ENCODE results near the gene SNX6.
"Not testable (repeated sequence)": the region's sequence is repeated elsewhere in the genome, so short reads cannot be mapped to it uniquely, and the experiment has no call there.

The SNX6 gene

DNA sequence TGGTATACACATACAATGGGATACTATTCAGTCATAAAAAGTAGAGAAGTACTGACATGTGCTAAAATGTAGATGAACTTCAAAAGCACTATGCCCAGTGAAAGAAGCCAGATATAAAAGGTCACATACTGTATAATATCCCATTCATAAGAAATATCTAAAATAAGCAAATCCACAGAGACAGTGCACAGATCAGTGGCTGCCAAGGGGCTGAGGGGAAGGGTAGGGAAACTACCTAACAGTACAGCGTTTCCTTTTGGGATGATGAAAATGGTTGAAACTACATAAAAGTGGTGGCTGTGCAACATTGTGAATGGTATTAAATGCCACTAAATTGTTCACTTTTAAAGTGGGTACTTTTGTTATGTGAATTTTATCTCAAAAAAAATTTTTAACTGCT lies 102.4 kb downstream of the SNX6 start:
- DNase-seq (ENCODE audit: low read depth in 1 of 2, low spot score in 1 of 2) = no peak

DNA sequence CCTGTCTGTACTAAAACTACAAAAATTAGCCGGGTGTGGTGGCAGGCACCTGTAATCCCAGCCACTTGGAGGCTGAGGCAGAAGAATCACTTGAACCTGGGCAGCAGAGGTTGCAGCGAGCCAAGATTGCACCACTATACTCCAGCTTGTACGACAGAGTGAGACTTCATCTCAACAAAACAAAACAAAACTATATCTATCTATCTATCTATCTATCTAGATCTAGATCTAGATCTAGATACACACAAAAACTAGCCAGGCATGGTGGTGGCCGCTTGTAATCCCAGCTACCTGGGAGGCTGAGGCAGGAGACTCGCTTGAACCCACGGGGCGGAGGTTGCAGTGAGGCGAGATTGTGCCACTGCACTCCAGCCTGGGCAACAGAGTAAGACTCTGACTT lies 105.7 kb downstream of the SNX6 start:
- DNase-seq (ENCODE audit: low read depth in 1 of 2, low spot score in 1 of 2) = not testable (repeated sequence)

DNA sequence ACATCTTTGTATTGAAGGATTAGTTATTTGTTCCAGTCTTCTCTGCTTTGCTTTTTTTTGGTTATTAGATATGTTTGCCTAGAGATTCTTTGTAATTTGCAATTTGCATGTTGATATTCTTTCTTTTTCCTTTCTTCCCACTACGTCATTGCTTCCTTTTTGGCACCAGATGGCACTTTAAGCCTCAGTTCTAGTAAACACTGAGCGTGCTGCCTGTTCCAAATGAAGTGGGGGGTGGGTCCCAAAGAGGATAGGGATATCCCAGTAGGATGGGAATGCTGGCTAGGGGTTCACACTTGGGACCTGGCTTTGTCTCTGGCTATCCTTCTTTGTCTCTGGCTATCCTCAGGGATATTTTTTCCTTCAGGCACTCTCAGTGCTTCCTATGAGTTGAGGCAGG lies 107.5 kb downstream of the SNX6 start:
- no peak for DNase-seq (ENCODE audit: low read depth in 1 of 2, low spot score in 1 of 2)

- not testable (repeated sequence) for DNase-seq (ENCODE audit: low read depth in 1 of 2, low spot score in 1 of 2)
Observed at GRCh38 chr14:34521071-34521470, 108.9 kb downstream of the SNX6 start.

DNA sequence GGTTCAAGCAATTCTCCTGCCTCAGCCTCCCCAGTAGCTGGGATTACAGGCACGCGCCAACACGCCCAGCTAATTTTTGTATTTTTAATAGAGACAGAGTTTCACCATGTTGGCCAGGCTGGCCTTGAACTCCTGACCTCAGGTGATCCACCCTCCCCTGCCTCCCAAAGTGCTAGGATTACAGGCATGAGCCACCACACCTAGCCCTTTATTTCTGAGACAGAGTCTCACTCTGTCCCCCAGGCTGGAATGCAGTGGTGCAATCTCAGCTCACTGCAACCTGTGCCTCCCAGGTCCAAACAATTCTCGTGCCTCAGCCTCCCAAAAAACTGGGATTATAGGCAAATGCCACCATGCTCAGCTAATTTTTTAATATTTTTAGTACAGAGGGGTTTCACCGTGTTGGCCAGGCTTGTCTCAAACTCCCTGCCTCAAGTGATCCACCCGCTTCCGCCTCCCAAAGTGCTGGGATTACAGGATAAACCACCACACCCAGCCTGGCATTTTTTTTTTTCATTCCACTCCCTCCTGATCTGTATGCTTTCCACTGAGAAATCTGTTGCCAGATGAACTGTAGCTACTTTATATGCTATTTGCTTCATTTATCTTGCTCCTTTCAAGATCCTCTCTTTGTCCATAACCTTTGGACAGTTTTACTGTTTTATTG lies 109.5 kb downstream of the SNX6 start:
- not testable (repeated sequence) for DNase-seq (ENCODE audit: low read depth in 1 of 2, low spot score in 1 of 2)

All from stimulated activated CD4-positive, alpha-beta T cell treated with anti-CD3 and anti-CD28 coated beads, Interleukin-15, amount 100 ng/mL, for 1 hour (primary cell).